ENCODE data around the gene INPP5A.

DNA sequence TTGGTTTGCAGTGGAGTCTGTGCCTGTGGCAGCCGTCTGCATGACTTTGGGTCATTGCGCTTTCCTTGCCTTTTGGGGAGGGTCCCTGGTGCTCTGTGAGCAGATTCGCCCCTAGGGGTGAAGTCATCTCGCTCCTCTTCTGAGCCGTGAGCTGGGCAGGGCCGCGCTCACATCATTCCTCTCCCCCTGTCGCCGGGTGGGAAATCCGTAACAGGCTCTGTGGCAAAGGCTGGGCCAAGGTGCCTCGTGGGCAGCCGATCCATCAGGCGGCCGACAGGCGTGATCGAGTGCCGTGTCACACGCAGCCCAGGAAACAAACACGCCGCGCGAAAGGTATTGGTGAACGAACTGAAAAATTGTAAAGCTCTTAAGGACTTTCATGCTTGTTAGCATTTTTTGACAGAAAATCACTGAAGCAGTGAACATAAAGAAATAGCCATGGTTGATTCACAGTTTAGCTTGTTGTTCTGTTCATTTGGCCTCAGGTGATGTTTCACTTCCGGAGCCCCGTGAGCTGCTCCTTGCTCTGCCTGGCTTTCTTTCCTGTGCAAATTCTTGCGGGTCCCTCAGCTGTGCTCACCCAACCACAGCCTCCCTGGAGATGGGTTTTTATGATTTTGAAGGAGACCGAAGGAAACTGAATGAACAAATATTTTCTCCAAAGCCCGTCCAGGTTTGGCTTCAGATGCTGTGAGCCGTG, 126.2 kb downstream of the INPP5A start:
- TF ChIP-seq, protein P1, sequence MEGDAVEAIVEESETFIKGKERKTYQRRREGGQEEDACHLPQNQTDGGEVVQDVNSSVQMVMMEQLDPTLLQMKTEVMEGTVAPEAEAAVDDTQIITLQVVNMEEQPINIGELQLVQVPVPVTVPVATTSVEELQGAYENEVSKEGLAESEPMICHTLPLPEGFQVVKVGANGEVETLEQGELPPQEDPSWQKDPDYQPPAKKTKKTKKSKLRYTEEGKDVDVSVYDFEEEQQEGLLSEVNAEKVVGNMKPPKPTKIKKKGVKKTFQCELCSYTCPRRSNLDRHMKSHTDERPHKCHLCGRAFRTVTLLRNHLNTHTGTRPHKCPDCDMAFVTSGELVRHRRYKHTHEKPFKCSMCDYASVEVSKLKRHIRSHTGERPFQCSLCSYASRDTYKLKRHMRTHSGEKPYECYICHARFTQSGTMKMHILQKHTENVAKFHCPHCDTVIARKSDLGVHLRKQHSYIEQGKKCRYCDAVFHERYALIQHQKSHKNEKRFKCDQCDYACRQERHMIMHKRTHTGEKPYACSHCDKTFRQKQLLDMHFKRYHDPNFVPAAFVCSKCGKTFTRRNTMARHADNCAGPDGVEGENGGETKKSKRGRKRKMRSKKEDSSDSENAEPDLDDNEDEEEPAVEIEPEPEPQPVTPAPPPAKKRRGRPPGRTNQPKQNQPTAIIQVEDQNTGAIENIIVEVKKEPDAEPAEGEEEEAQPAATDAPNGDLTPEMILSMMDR (IDR thresholded peaks at IDR 0.05) = no peak
- no peak for TF ChIP-seq POLR2A (IDR thresholded peaks at IDR 0.05)
